ENCODE measurements around the gene PFKP.

Gene PFKP

DNA sequence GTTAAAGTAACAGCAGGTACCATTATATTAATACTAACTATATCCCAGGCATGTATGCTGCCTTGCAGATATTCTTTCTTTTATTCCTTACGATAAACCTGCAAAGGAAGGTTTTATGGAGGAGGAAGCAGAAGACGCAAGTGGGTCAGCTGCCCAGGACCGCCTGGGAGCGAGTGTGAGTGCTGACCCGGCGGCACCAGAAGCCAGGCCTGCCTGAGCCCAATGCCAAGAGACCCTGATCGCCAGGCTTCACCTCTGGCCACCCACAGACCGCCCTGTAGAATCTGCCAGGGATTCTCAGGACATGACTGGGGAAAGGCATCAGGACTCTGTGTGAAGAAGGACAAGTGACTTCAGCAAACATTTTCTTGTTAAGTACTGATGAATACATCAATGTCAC, 78.9 kb downstream of the PFKP start:
- H3K4me3 ChIP-seq (replicated peaks; ENCODE audit: insufficient read depth, low read length), result no peak overlapping the region
- H3K27me3 ChIP-seq (ENCODE audit: insufficient read depth, poor library complexity, severe bottlenecking), result no peaks in the 10 kb centered on the region
- TF ChIP-seq POLR2AphosphoS5 (IDR thresholded peaks at IDR 0.05; ENCODE audit: low read depth) (no peak), SPI1 (IDR thresholded peaks at IDR 0.05; ENCODE audit: borderline replicate concordance, low read depth) (no peak), REST (IDR thresholded peaks at IDR 0.05; ENCODE audit: insufficient replicate concordance, low read depth) (no peak), GABPA (IDR thresholded peaks at IDR 0.05; ENCODE audit: low read depth) (no peak)
- TF ChIP-seq, protein P1, sequence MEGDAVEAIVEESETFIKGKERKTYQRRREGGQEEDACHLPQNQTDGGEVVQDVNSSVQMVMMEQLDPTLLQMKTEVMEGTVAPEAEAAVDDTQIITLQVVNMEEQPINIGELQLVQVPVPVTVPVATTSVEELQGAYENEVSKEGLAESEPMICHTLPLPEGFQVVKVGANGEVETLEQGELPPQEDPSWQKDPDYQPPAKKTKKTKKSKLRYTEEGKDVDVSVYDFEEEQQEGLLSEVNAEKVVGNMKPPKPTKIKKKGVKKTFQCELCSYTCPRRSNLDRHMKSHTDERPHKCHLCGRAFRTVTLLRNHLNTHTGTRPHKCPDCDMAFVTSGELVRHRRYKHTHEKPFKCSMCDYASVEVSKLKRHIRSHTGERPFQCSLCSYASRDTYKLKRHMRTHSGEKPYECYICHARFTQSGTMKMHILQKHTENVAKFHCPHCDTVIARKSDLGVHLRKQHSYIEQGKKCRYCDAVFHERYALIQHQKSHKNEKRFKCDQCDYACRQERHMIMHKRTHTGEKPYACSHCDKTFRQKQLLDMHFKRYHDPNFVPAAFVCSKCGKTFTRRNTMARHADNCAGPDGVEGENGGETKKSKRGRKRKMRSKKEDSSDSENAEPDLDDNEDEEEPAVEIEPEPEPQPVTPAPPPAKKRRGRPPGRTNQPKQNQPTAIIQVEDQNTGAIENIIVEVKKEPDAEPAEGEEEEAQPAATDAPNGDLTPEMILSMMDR (IDR thresholded peaks at IDR 0.05; ENCODE audit: insufficient read depth, low read length), result no peak
- no peak for DNase-seq (ENCODE audit: low read depth in 1 of 2, low spot score in 1 of 2)
- H3K27ac ChIP-seq (replicated peaks), result no peak overlapping the region

GRCh38 chr10:3147117-3147820, 79.9 kb downstream of the PFKP start:
- Histone ChIP-seq H3K27ac (replicated peaks) (no peak overlapping the region), H3K27me3 (ENCODE audit: insufficient read depth, poor library complexity, severe bottlenecking) (no peaks in the 10 kb centered on the region), H3K4me3 (replicated peaks; ENCODE audit: insufficient read depth, low read length) (no peak overlapping the region)
- DNase-seq (ENCODE audit: low read depth in 1 of 2, low spot score in 1 of 2), result no peak
- TF ChIP-seq GABPA (IDR thresholded peaks at IDR 0.05; ENCODE audit: low read depth) (no peak), REST (IDR thresholded peaks at IDR 0.05; ENCODE audit: insufficient replicate concordance, low read depth) (no peak)

DNA sequence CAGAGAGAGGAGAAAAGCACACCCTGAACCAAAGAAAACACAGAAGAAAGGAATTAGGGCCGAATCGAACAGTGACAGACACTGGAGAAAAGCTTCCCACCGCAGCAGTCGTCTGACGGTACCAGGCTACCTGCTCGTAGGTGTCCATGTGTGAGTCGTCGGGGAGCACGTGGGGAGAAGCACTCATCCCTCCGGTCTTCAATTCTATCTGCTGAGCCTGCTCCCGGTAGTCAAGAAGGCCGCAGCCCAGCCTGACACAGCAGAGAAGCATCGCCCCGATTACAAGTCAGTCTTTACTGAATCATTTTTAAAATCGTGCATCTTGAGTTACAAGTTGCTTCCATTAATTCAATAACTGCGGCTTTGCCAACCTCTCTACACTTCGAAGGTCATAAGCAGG, 80.7 kb downstream of the PFKP start:
- DNase-seq (ENCODE audit: low read depth in 1 of 2, low spot score in 1 of 2), result no peak
- no peaks in the 10 kb centered on the region for H3K27me3 ChIP-seq (ENCODE audit: insufficient read depth, poor library complexity, severe bottlenecking)
- H3K4me3 ChIP-seq (replicated peaks; ENCODE audit: insufficient read depth, low read length), result no peak overlapping the region
- TF ChIP-seq GABPA (IDR thresholded peaks at IDR 0.05; ENCODE audit: low read depth) (no peak), POLR2AphosphoS5 (IDR thresholded peaks at IDR 0.05; ENCODE audit: low read depth) (no peak), SPI1 (IDR thresholded peaks at IDR 0.05; ENCODE audit: borderline replicate concordance, low read depth) (no peak), REST (IDR thresholded peaks at IDR 0.05; ENCODE audit: insufficient replicate concordance, low read depth) (no peak)
- TF ChIP-seq, protein P1 (IDR thresholded peaks at IDR 0.05; ENCODE audit: insufficient read depth, low read length), result no peak
- no peak overlapping the region for H3K27ac ChIP-seq (replicated peaks)

Data from HL-60 (cell line).